Natural killer cell (primary cell): ENCODE data around the gene MYH11. TPM values are rescaled to one million over a fixed set of nuclear protein-coding genes. Genes with fewer than 3 reads are reported as not detected.
"Not testable (repeated sequence)": the region's sequence is repeated elsewhere in the genome, so short reads cannot be mapped to it uniquely, and the experiment has no call there.

Source experiments
- ATAC-seq, 3 donors: fragments of 150-1000 bp in 2 of 3; fragments of 200-7000 bp in 1 of 3; cut with Tn5 transposase; 1 replicate in 1 of 3; 2 replicates in 2 of 3; pipeline ENCODE4 v1.10.0; 2021; ENCODE audit warnings: mild to moderate bottlenecking in 2 of 3, moderate library complexity in 2 of 3
- DNase-seq, 2 donors: peaks; one replicate each; pipeline versions ENCODE4 v3.0.0 to v3.0.0-alpha.2; 2013 to 2021; ENCODE audit warnings: mixed read lengths in 1 of 2
- H3K27ac ChIP-seq: one replicate; pipeline ENCODE4 v1.5.1; 2013; ENCODE audit warnings: mild to moderate bottlenecking, low read length
- H3K27me3 ChIP-seq: one replicate; pipeline ENCODE4 v1.6.1; 2013; ENCODE audit warnings: low read length; ENCODE audit not compliant: control insufficient read depth, insufficient read depth
- H3K36me3 ChIP-seq: one replicate; pipeline ENCODE4 v1.6.1; 2013; ENCODE audit warnings: low read length; ENCODE audit not compliant: control insufficient read depth, insufficient read depth
- H3K4me1 ChIP-seq: one replicate; pipeline ENCODE4 v1.6.1; 2013; ENCODE audit warnings: low read length; ENCODE audit not compliant: control insufficient read depth, insufficient read depth
- H3K4me3 ChIP-seq: one replicate; pipeline ENCODE4 v1.5.1; 2013; ENCODE audit warnings: low read length
- H3K9me3 ChIP-seq: one replicate; pipeline ENCODE4 v1.6.1; 2013; ENCODE audit warnings: low read length; ENCODE audit not compliant: control insufficient read depth, insufficient read depth
- H3K27ac Mint-ChIP-seq, 2 donors: one replicate each; pipeline ENCODE4 v1.8.0; 2022; ENCODE audit warnings: mild to moderate bottlenecking in 2 of 2, mixed read lengths in 2 of 2, moderate library complexity in 1 of 2
- H3K27me3 Mint-ChIP-seq, 2 donors: one replicate each; pipeline ENCODE4 v1.8.0; 2022; ENCODE audit warnings: low read depth in 2 of 2, mixed read lengths in 2 of 2
- H3K36me3 Mint-ChIP-seq: one replicate; pipeline ENCODE4 v1.8.0; 2022; ENCODE audit warnings: mixed read lengths
- H3K4me1 Mint-ChIP-seq, 2 donors: one replicate each; pipeline ENCODE4 v1.8.0; 2022; ENCODE audit warnings: mixed read lengths in 2 of 2
- H3K4me3 Mint-ChIP-seq: one replicate; pipeline ENCODE4 v1.8.0; 2022; ENCODE audit warnings: mild to moderate bottlenecking, moderate library complexity, mixed read lengths
- H3K9me3 Mint-ChIP-seq, 2 donors: one replicate each; pipeline ENCODE4 v1.8.0; 2022; ENCODE audit warnings: mixed read lengths in 2 of 2
- WGBS: methylation state at CpG from one replicate; pipeline ENCODE4 v1.1.7; 2013; ENCODE audit warnings: missing lambda C conversion rate; ENCODE audit not compliant: insufficient coverage; 5-methylcytosine and 5-hydroxymethylcytosine counted together
- intact Hi-C: fragments of 100-400 bp; cut with micrococcal nuclease; formaldehyde crosslinking; loops from one replicate; pipeline ENCODE4 v1.14.2; 2022
- total RNA-seq, 4 donors: library from RNA; stranded (reverse); fragments of 120-200 nt in 1 of 4; gene quantifications; one replicate each; pipeline versions ENCODE4 v1.2.3 to v1.2.4, GENCODE V29; 2013 to 2022
- TF ChIP-seq, protein P1 (sequence below): fragments of 200-600 bp; IDR thresholded peaks from one replicate; pipeline ENCODE4 v1.8.0; 2022; ENCODE audit warnings: antibody characterized with exemption

MYH11 gene
- total RNA-seq, 3 donors from 2014 or later (not counting 1 experiment from before 2014, with no cell fraction given) = 0.30 TPM; not detected in 2

- H3K36me3 ChIP-seq = no peaks in the 10 kb centered on the region
- H3K4me1 Mint-ChIP-seq = no peaks in the 10 kb centered on the region
- 91% methylated on average over 4 of the region's 4 CpGs for WGBS
- no peak overlapping the region for H3K27ac Mint-ChIP-seq
- no peaks in the 10 kb centered on the region for H3K27me3 Mint-ChIP-seq
- H3K27ac ChIP-seq = no peak overlapping the region
- DNase-seq (no peak), ATAC-seq (no peak)
- TF ChIP-seq, protein P1, sequence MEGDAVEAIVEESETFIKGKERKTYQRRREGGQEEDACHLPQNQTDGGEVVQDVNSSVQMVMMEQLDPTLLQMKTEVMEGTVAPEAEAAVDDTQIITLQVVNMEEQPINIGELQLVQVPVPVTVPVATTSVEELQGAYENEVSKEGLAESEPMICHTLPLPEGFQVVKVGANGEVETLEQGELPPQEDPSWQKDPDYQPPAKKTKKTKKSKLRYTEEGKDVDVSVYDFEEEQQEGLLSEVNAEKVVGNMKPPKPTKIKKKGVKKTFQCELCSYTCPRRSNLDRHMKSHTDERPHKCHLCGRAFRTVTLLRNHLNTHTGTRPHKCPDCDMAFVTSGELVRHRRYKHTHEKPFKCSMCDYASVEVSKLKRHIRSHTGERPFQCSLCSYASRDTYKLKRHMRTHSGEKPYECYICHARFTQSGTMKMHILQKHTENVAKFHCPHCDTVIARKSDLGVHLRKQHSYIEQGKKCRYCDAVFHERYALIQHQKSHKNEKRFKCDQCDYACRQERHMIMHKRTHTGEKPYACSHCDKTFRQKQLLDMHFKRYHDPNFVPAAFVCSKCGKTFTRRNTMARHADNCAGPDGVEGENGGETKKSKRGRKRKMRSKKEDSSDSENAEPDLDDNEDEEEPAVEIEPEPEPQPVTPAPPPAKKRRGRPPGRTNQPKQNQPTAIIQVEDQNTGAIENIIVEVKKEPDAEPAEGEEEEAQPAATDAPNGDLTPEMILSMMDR = no peak
- H3K9me3 ChIP-seq = no peaks in the 10 kb centered on the region
- no peaks in the 10 kb centered on the region for H3K36me3 Mint-ChIP-seq
- H3K4me3 ChIP-seq = no peak overlapping the region
- no peak overlapping the region for H3K4me3 Mint-ChIP-seq
- H3K9me3 Mint-ChIP-seq = no peaks in the 10 kb centered on the region
- intact Hi-C loops = no loop called here
- no peaks in the 10 kb centered on the region for H3K27me3 ChIP-seq
- no peaks in the 10 kb centered on the region for H3K4me1 ChIP-seq
Observed at GRCh38 chr16:15790458-15790857, 66.4 kb downstream of the MYH11 start.

DNA sequence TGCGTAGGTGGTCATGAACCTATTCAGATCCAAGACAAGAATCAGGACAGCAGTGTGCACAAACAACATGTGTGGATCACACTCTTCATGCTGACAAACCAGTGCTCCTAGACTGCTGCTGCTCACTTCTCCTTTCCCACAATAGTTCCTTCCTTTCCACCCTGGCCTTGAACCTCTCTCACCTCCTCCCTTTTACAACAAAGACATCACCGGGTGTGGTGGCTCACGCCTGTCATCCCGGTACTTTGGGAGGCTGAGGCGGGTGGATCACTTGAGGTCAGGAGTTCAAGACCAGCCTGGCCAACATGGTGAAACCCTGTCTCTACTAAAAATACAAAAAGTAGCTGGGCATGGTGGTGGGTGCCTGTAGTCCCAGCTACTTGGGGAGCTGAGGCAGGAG lies 67.0 kb downstream of the MYH11 start:
- WGBS = 95% methylated on average over 4 of the region's 5 CpGs
- H3K27me3 Mint-ChIP-seq, H3K9me3 ChIP-seq, H3K4me1 ChIP-seq, H3K27me3 ChIP-seq, H3K4me3 Mint-ChIP-seq, H3K27ac ChIP-seq, H3K4me1 Mint-ChIP-seq, DNase-seq, H3K36me3 Mint-ChIP-seq, H3K9me3 Mint-ChIP-seq, intact Hi-C loops, H3K27ac Mint-ChIP-seq, ATAC-seq, H3K36me3 ChIP-seq, H3K4me3 ChIP-seq: not testable (repeated sequence)

GRCh38 chr16:15788846-15789239 lies 68.0 kb downstream of the MYH11 start:
- Mint-ChIP-seq H3K27me3 (no peaks in the 10 kb centered on the region), H3K4me3 (no peak overlapping the region), H3K36me3 (no peaks in the 10 kb centered on the region), H3K9me3 (no peaks in the 10 kb centered on the region), H3K27ac (no peak overlapping the region), H3K4me1 (no peaks in the 10 kb centered on the region)
- Histone ChIP-seq H3K9me3 (no peaks in the 10 kb centered on the region), H3K36me3 (no peaks in the 10 kb centered on the region), H3K4me1 (no peaks in the 10 kb centered on the region), H3K27me3 (no peaks in the 10 kb centered on the region), H3K27ac (no peak overlapping the region), H3K4me3 (no peak overlapping the region)
- TF ChIP-seq, protein P1 = no peak
- WGBS = 59% methylated on average over 1 of the region's 2 CpGs
- DNase-seq (no peak), ATAC-seq (no peak)
- intact Hi-C loops = no loop called here

DNA sequence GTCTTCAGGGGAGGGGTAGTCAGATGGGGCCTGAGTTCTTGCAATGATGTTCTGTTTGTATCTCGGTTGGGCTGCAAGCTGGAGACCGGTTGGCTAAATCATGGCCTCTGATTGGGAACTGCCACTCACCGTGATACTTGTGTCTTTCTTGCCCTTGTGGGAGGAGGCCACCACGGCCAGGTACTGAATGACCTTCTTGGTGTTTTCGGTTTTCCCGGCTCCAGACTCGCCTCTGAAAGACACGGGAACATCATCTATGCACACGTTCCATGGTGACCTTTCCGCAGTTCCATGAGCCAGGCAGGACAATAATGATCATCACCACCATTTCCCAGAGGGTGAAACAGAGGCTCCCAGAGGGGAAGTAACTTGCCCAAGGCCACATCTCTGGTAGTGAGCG lies 70.3 kb downstream of the MYH11 start:
- Mint-ChIP-seq H3K36me3 (no peaks in the 10 kb centered on the region), H3K4me1 (no peaks in the 10 kb centered on the region), H3K27ac (no peak overlapping the region), H3K9me3 (no peaks in the 10 kb centered on the region), H3K4me3 (no peak overlapping the region), H3K27me3 (no peaks in the 10 kb centered on the region)
- Histone ChIP-seq H3K4me3 (no peak overlapping the region), H3K4me1 (no peaks in the 10 kb centered on the region), H3K36me3 (no peaks in the 10 kb centered on the region), H3K27ac (no peak overlapping the region), H3K9me3 (no peaks in the 10 kb centered on the region), H3K27me3 (no peaks in the 10 kb centered on the region)
- intact Hi-C loops = no loop called here
- DNase-seq (no peak), ATAC-seq (no peak)
- 90% methylated on average over 11 of the region's 11 CpGs for WGBS
- TF ChIP-seq, protein P1 = no peak
